Raji (cell line): ENCODE results near the gene KCNA3.
A peak's percentile ranks its signal among the peaks of the same experiment; 100 is the strongest.

ENCODE experiments used
- POLR2A ChIP-seq: IDR thresholded peaks from 2 replicates; pipeline ENCODE4 v1.6.1; 2011; ENCODE audit warnings: low read depth, low read length, control low read depth; ENCODE audit not compliant: insufficient read depth

The KCNA3 gene

GRCh38 chr1:110674337-110675059 is at the start of gene KCNA3:
TSS of gene KCNA3 (minus strand) at chr1:110674940. CDS start at chr1:110674809, 131 bp downstream.
- peak; percentile 58 for TF ChIP-seq POLR2A

GRCh38 chr1:110722807-110723206 is 48.1 kb upstream of the KCNA3 start:
- no peak for TF ChIP-seq POLR2A

- TF ChIP-seq POLR2A = no peak
Measured at GRCh38 chr1:110719908-110720307, 45.2 kb upstream of the KCNA3 start.

- no peak for TF ChIP-seq POLR2A
Measured at GRCh38 chr1:110718452-110718851, 43.7 kb upstream of the KCNA3 start.

GRCh38 chr1:110717179-110717578 is 42.4 kb upstream of the KCNA3 start:
- TF ChIP-seq POLR2A = no peak

GRCh38 chr1:110714374-110714995 is 39.7 kb upstream of the KCNA3 start:
- no peak for TF ChIP-seq POLR2A

- no peak for TF ChIP-seq POLR2A
Measured at GRCh38 chr1:110713221-110713620, 38.5 kb upstream of the KCNA3 start.

GRCh38 chr1:110710314-110710713 is 35.6 kb upstream of the KCNA3 start:
- no peak for TF ChIP-seq POLR2A

- no peak for TF ChIP-seq POLR2A
Measured at GRCh38 chr1:110708974-110709440, 34.3 kb upstream of the KCNA3 start.

- no peak for TF ChIP-seq POLR2A
Measured at GRCh38 chr1:110707232-110707631, 32.5 kb upstream of the KCNA3 start.

GRCh38 chr1:110706621-110707020 is 31.9 kb upstream of the KCNA3 start:
- no peak for TF ChIP-seq POLR2A

GRCh38 chr1:110702260-110702659 is 27.5 kb upstream of the KCNA3 start:
- no peak for TF ChIP-seq POLR2A

- no peak for TF ChIP-seq POLR2A
Measured at GRCh38 chr1:110700767-110701166, 26.0 kb upstream of the KCNA3 start.

- TF ChIP-seq POLR2A = no peak
Measured at GRCh38 chr1:110697606-110698005, 22.9 kb upstream of the KCNA3 start.

- no peak for TF ChIP-seq POLR2A
Measured at GRCh38 chr1:110696818-110697217, 22.1 kb upstream of the KCNA3 start.

- no peak for TF ChIP-seq POLR2A
Measured at GRCh38 chr1:110690709-110691365, 16.1 kb upstream of the KCNA3 start.
